GM12801 (cell line): Measurements from ENCODE around the gene TMEM183A.

Experiments used
- CTCF ChIP-seq: IDR thresholded peaks from one replicate; pipeline ENCODE4 v1.5.1; 2011; ENCODE audit warnings: control low read depth; ENCODE audit not compliant: insufficient read length; ENCODE audit errors: extremely low read depth

The TMEM183A gene

GRCh38 chr1:203006948-203007871 is at the start of gene TMEM183A:
TSS of gene TMEM183A (plus strand) at chr1:203007374. CDS start at chr1:203007466, 92 bp downstream.
- no peak for TF ChIP-seq CTCF

GRCh38 chr1:202957733-202958543 is 49.2 kb upstream of the TMEM183A start, which contains the start of gene ADIPOR1:
TSS of gene ADIPOR1 (minus strand) at chr1:202958312. CDS start at chr1:202951070, 7,242 bp downstream.
- no peak for TF ChIP-seq CTCF

- TF ChIP-seq CTCF, result no peak
Observed at GRCh38 chr1:202958544-202959275, 48.5 kb upstream of the TMEM183A start.

- TF ChIP-seq CTCF, result no peak
Observed at GRCh38 chr1:202959276-202959620, 47.9 kb upstream of the TMEM183A start.

GRCh38 chr1:202961220-202961880 is 45.8 kb upstream of the TMEM183A start:
- no peak for TF ChIP-seq CTCF

GRCh38 chr1:202964791-202965410 is 42.3 kb upstream of the TMEM183A start:
- TF ChIP-seq CTCF, result no peak
